Measurements from ENCODE around the gene PC.

DNA sequence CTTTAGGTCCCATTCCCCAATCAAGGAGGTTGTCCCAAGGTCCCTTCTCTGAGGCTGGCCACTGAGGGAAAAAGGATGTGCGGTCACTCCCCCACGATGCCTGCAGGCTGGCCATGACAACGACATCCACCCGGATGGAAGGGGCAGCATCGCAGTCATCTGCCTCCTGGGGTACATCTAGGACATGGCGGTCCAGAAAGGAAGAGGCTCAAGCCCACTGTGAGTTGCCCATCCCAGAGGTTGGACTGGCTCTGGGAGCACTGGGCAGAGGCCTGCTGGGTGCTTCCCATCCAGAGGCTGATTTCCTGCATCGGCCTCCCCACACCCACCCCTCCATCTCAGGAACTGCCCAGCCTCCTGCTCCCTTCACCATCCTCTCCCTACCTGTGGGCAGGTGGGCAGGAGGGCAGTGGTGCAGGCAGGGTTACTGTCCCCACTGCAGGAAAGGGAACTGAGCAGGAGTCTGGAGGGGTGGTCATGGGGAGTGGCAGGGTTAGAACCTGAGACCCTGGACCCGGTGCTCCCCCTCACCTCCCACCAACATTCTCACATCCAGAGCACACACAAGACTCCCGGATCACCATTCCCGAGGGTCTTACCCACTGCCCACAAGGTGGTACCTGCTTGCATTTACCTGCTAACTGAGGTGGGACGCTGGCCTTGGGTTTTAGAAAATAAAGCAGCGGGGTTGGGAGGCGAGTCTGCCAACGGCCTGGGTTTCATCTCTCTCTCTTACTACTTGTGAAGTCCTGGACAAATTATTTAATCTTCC lies 110.5 kb downstream of the PC start:
- TF ChIP-seq POLR2AphosphoS5 (IDR thresholded peaks at IDR 0.05; ENCODE audit: low read depth, low read length) (peak; percentile 41; the same call in 1 of the 2 replicates), POLR2A (IDR thresholded peaks at IDR 0.05; ENCODE audit: low read depth, low read length) (no peak), TAF1 (IDR thresholded peaks at IDR 0.05; ENCODE audit: low read depth, low read length) (no peak), POU2F2 (IDR thresholded peaks at IDR 0.05; ENCODE audit: low read depth, low read length) (no peak), SPI1 (IDR thresholded peaks at IDR 0.05; ENCODE audit: low read depth, low read length) (no peak)

Measured in GM12891 (cell line).